ENCODE data around the gene RAPGEF3. TPM values are rescaled to one million over a fixed set of nuclear protein-coding genes. Genes with fewer than 3 reads are reported as not detected.
A peak's percentile ranks its signal among the peaks of the same experiment; 100 is the strongest.

The RAPGEF3 gene
- polyA plus RNA-seq, 3 donors = 0.08 to 2.5 (median 0.60) TPM

DNA sequence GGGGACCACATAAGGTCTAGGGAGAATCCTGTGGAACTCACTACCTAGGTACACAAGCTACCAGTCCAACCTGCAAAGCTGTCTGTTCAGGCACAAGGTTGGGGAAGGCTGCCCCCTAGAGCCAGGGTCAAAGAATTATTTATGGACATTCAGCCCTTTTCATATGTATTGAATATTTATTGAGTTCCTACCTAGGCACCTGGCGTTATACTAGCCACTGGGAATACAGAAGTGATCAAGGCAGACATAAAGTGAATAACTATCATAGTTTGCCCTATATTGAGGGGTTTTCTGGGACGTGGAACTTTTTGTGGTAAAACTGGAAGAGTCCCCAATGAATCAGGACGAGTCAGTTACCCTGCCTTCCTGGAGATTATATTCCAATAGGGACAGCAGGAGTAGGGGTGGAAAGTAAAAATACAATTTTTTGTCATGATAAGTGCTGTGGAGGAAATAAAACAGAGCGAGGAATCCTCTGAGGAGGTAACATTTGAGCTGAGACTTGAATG lies 8.6 kb upstream of the RAPGEF3 start:
- intact Hi-C loops (cut with micrococcal nuclease) = no loop called here
- Histone ChIP-seq H3K27me3 (ENCODE audit: control insufficient read depth in 2 of 2, insufficient read depth in 2 of 2, low read length in 2 of 2) (no peaks in the 10 kb centered on the region), H3K4me1 (ENCODE audit: control insufficient read depth in 1 of 2, insufficient read depth in 2 of 2, low read length in 2 of 2) (peaks cover 14 to 27% of the 10 kb centered on the region in 2 donors), H3K79me2 (ENCODE audit: insufficient read depth, low read length) (no peaks in the 10 kb centered on the region), H3K27ac (ENCODE audit: low read depth in 1 of 2, low read length in 2 of 2) (no peak overlapping the region), H4K20me1 (ENCODE audit: insufficient read depth, low read length) (no peaks in the 10 kb centered on the region), H3K4me3 (replicated peaks in 1 of 3; ENCODE audit: low read depth in 2 of 3, low read length in 3 of 3) (no peak overlapping the region), H3K9ac (ENCODE audit: insufficient read depth, low read length, poor library complexity, severe bottlenecking) (no peak overlapping the region), H2AFZ (ENCODE audit: insufficient read depth, low read depth, low read length, poor library complexity, severe bottlenecking) (no peak overlapping the region), H3K4me2 (replicated peaks; ENCODE audit: extremely low read depth, low read length, poor library complexity, severe bottlenecking) (no peak overlapping the region), H3K9me3 (replicated peaks in 1 of 2; ENCODE audit: control insufficient read depth in 1 of 2, insufficient read depth in 1 of 2, low read length in 2 of 2) (no peaks in the 10 kb centered on the region), H3K36me3 (replicated peaks in 1 of 2; ENCODE audit: control insufficient read depth in 1 of 2, insufficient read depth in 2 of 2, low read length in 2 of 2) (no peaks in the 10 kb centered on the region)
- peak; percentile 43 to 57 (median 57) for DNase-seq
- 61% methylated on average over 3 of the region's 4 CpGs for WGBS (ENCODE audit: insufficient coverage)
- Mint-ChIP-seq H3K4me1 (peaks cover 17% of the 10 kb centered on the region), H3K9me3 (no peaks in the 10 kb centered on the region), H3K36me3 (no peaks in the 10 kb centered on the region), H3K27ac (no peak overlapping the region), H3K4me3 (no peak overlapping the region), H3K27me3 (ENCODE audit: low read depth in 3 of 3) (peaks cover under 1 to 7% (median 6%) of the 10 kb centered on the region in 3 donors)
- TF ChIP-seq, protein P1, sequence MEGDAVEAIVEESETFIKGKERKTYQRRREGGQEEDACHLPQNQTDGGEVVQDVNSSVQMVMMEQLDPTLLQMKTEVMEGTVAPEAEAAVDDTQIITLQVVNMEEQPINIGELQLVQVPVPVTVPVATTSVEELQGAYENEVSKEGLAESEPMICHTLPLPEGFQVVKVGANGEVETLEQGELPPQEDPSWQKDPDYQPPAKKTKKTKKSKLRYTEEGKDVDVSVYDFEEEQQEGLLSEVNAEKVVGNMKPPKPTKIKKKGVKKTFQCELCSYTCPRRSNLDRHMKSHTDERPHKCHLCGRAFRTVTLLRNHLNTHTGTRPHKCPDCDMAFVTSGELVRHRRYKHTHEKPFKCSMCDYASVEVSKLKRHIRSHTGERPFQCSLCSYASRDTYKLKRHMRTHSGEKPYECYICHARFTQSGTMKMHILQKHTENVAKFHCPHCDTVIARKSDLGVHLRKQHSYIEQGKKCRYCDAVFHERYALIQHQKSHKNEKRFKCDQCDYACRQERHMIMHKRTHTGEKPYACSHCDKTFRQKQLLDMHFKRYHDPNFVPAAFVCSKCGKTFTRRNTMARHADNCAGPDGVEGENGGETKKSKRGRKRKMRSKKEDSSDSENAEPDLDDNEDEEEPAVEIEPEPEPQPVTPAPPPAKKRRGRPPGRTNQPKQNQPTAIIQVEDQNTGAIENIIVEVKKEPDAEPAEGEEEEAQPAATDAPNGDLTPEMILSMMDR (IDR thresholded peaks at IDR 0.05) = peak; percentile 77

DNA sequence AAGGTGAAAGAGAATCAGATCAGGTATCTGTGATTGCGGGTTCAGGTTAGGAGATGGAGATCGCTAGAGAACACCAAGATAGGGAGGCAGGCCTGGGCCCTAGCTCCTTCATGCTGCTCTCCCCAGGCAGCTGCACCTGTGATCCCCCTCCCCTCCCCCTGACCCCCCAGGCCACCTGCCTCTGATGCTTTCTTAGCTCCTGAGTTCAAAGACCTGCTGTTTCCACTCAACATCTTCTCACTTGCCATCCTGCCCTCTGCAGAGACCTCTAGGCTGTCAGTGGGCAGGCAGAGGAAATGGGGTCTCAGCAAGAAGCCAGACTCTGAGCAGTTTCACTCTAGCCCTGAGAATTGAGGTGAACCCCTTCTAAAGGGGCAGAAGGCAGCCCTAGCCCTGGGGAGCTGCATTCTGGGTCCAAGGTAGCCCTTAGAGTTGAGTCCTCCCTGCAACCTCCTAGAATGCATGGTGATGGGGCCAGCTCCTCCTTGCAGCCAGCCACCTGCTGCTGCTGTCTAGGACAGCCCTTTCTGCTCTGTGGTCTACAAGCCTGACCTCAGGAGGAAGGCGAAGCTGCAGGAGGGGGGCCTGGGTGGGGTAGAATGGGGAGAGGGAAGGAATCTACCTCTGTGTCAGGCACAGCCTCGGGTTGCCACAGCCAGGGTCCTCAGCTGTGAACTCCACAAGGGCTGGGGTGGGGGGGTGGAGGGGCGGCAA lies 8.0 kb upstream of the RAPGEF3 start:
- Histone ChIP-seq H3K9me3 (replicated peaks in 1 of 2; ENCODE audit: control insufficient read depth in 1 of 2, insufficient read depth in 1 of 2, low read length in 2 of 2) (no peaks in the 10 kb centered on the region), H3K9ac (ENCODE audit: insufficient read depth, low read length, poor library complexity, severe bottlenecking) (no peak overlapping the region), H3K79me2 (ENCODE audit: insufficient read depth, low read length) (no peaks in the 10 kb centered on the region), H4K20me1 (ENCODE audit: insufficient read depth, low read length) (no peaks in the 10 kb centered on the region), H3K4me1 (ENCODE audit: control insufficient read depth in 1 of 2, insufficient read depth in 2 of 2, low read length in 2 of 2) (peaks cover 14 to 26% of the 10 kb centered on the region in 2 donors), H3K4me3 (replicated peaks in 1 of 3; ENCODE audit: low read depth in 2 of 3, low read length in 3 of 3) (no peak overlapping the region), H3K27ac (ENCODE audit: low read depth in 1 of 2, low read length in 2 of 2) (no peak overlapping the region), H3K27me3 (ENCODE audit: control insufficient read depth in 2 of 2, insufficient read depth in 2 of 2, low read length in 2 of 2) (no peaks in the 10 kb centered on the region), H3K4me2 (replicated peaks; ENCODE audit: extremely low read depth, low read length, poor library complexity, severe bottlenecking) (no peak overlapping the region), H3K36me3 (replicated peaks in 1 of 2; ENCODE audit: control insufficient read depth in 1 of 2, insufficient read depth in 2 of 2, low read length in 2 of 2) (no peaks in the 10 kb centered on the region), H2AFZ (ENCODE audit: insufficient read depth, low read depth, low read length, poor library complexity, severe bottlenecking) (no peak overlapping the region)
- 0% methylated on average over 2 of the region's 5 CpGs for WGBS (ENCODE audit: insufficient coverage)
- no peaks in the 10 kb centered on the region for H3K9me3 Mint-ChIP-seq
- no peak overlapping the region for H3K27ac Mint-ChIP-seq
- H3K27me3 Mint-ChIP-seq (ENCODE audit: low read depth in 3 of 3) = peaks cover 1 to 6% (median 4%) of the 10 kb centered on the region in 3 donors
- H3K36me3 Mint-ChIP-seq = no peaks in the 10 kb centered on the region
- intact Hi-C loops (cut with micrococcal nuclease) = no loop called here
- no peak for DNase-seq
- peaks cover 16% of the 10 kb centered on the region for H3K4me1 Mint-ChIP-seq
- no peak overlapping the region for H3K4me3 Mint-ChIP-seq
- TF ChIP-seq, protein P1 (IDR thresholded peaks at IDR 0.05) = no peak
